HepG2 (cell line): Measurements from ENCODE around the gene CBFA2T2.
A peak's percentile ranks its signal among the peaks of the same experiment; 100 is the strongest.

Experiments used
- IRX3 ChIP-seq: sonication (generic); formaldehyde crosslinking; IDR thresholded peaks from 2 replicates; pipeline ENCODE4 v1.8.1; 2023; ENCODE audit warnings: mild to moderate bottlenecking, low read depth, missing genetic modification reagents, borderline replicate concordance
- MLLT10 ChIP-seq: sonication (generic); formaldehyde crosslinking; IDR thresholded peaks from 2 replicates; pipeline ENCODE4 v1.4.0; 2020; ENCODE audit warnings: missing genetic modification reagents
- SMC3 ChIP-seq: IDR thresholded peaks from 2 replicates; pipeline ENCODE4 v1.6.1; 2011; ENCODE audit warnings: low read length, improper control_type of control experiment
- TARDBP ChIP-seq: sonication (generic); formaldehyde crosslinking; IDR thresholded peaks from 2 replicates; pipeline ENCODE4 v1.8.0; 2022; ENCODE audit warnings: mild to moderate bottlenecking, missing genetic modification reagents
- ZNF746 ChIP-seq: sonication (generic); formaldehyde crosslinking; IDR thresholded peaks from 2 replicates; pipeline ENCODE4 v1.8.0; 2022; ENCODE audit warnings: mild to moderate bottlenecking, missing genetic modification reagents
- TF ChIP-seq, protein P1 (sequence below), 2 experiments: IDR thresholded peaks; 2 replicates each; pipeline ENCODE4 v1.6.1; 2011 to 2012; ENCODE audit warnings: low read length in 2 of 2, borderline replicate concordance in 1 of 2, low read depth in 1 of 2, mild to moderate bottlenecking in 1 of 2, moderate library complexity in 1 of 2
- TF ChIP-seq, protein P2 (sequence below): sonication (generic); formaldehyde crosslinking; IDR thresholded peaks from 2 replicates; pipeline ENCODE4 v1.5.0; 2020; ENCODE audit warnings: mild to moderate bottlenecking, missing genetic modification reagents, moderate library complexity
- TF ChIP-seq, protein P3 (sequence below): sonication (generic); formaldehyde crosslinking; IDR thresholded peaks from 2 replicates; pipeline ENCODE4 v1.5.0; 2020; ENCODE audit warnings: missing genetic modification reagents
- TF ChIP-seq, protein P4 (sequence below), 2 experiments: sonication (generic) in 1 of 2; formaldehyde crosslinking in 1 of 2; IDR thresholded peaks; 2 replicates each; pipeline versions ENCODE4 v1.5.1 to v1.6.1; 2011 to 2020; ENCODE audit warnings: borderline replicate concordance in 1 of 2, low read depth in 1 of 2, low read length in 1 of 2, mild to moderate bottlenecking in 1 of 2, missing genetic modification reagents in 1 of 2, moderate library complexity in 1 of 2
- TF ChIP-seq, protein P5 (sequence below): IDR thresholded peaks from 2 replicates; pipeline ENCODE4 v1.6.1; 2012; ENCODE audit warnings: inconsistent platforms

DNA sequence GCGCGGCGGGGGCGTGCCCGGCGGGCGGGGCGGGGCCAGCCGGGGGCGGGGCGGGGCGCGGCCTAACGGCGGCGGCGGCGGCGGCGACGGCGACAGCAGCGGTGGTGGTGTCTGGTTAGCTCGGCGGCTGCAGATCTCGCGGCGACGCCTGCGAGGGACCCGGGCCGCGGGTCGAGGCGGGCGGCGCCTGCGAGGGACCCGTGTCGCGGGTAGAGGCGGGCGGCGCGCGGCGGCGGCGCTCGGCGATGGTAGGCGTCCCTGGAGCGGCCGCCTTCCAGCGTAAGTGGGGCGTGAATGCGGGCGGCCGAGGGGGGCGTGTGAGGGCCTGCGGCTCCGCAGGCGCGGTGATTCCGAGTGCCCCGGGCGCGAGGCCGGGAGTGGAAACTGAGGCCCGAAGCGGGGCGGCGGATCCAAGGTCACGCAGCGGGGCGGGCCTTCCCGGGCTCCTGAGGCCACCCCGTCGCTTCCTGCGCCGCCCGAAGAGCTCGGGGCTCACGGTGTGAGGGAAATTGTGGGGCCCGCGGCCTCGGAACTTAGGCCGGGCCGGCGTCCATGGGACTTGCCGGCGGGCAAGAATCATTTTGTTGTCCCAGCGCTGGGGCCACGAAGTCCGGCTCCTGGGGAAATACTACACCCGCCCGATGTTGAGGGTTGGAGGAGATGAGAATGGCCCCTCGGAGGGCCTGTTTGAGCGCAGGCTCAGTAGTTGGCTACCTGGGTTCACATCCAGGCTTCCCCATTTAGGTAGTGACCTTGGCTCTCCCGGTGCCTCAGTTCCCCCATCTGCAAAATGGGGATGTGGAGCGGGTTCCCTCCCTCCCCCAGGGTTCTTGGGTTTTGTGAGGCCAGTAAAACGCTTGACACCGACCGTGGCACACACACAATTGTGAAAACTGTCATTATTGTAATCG is at the start of gene CBFA2T2:
- peak; percentile 73 for TF ChIP-seq ZNF746 (CRISPR knock-in tag)
- TF ChIP-seq SMC3 = no peak
- TF ChIP-seq, protein P1, sequence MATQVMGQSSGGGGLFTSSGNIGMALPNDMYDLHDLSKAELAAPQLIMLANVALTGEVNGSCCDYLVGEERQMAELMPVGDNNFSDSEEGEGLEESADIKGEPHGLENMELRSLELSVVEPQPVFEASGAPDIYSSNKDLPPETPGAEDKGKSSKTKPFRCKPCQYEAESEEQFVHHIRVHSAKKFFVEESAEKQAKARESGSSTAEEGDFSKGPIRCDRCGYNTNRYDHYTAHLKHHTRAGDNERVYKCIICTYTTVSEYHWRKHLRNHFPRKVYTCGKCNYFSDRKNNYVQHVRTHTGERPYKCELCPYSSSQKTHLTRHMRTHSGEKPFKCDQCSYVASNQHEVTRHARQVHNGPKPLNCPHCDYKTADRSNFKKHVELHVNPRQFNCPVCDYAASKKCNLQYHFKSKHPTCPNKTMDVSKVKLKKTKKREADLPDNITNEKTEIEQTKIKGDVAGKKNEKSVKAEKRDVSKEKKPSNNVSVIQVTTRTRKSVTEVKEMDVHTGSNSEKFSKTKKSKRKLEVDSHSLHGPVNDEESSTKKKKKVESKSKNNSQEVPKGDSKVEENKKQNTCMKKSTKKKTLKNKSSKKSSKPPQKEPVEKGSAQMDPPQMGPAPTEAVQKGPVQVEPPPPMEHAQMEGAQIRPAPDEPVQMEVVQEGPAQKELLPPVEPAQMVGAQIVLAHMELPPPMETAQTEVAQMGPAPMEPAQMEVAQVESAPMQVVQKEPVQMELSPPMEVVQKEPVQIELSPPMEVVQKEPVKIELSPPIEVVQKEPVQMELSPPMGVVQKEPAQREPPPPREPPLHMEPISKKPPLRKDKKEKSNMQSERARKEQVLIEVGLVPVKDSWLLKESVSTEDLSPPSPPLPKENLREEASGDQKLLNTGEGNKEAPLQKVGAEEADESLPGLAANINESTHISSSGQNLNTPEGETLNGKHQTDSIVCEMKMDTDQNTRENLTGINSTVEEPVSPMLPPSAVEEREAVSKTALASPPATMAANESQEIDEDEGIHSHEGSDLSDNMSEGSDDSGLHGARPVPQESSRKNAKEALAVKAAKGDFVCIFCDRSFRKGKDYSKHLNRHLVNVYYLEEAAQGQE (IDR thresholded peaks at IDR 0.05; ENCODE audit: borderline replicate concordance in 1 of 2, low read depth in 1 of 2, low read length in 2 of 2) = no peak
- no peak for TF ChIP-seq TARDBP (CRISPR knock-in tag)
- no peak; the same call in 1 of the 2 replicates for TF ChIP-seq IRX3 (CRISPR knock-in tag)
- TF ChIP-seq MLLT10 (CRISPR knock-in tag) = no peak
- TF ChIP-seq, protein P2, sequence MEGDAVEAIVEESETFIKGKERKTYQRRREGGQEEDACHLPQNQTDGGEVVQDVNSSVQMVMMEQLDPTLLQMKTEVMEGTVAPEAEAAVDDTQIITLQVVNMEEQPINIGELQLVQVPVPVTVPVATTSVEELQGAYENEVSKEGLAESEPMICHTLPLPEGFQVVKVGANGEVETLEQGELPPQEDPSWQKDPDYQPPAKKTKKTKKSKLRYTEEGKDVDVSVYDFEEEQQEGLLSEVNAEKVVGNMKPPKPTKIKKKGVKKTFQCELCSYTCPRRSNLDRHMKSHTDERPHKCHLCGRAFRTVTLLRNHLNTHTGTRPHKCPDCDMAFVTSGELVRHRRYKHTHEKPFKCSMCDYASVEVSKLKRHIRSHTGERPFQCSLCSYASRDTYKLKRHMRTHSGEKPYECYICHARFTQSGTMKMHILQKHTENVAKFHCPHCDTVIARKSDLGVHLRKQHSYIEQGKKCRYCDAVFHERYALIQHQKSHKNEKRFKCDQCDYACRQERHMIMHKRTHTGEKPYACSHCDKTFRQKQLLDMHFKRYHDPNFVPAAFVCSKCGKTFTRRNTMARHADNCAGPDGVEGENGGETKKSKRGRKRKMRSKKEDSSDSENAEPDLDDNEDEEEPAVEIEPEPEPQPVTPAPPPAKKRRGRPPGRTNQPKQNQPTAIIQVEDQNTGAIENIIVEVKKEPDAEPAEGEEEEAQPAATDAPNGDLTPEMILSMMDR (CRISPR knock-in tag) = peak; percentile 25; the same call in 1 of the 2 replicates
- TF ChIP-seq, protein P3, sequence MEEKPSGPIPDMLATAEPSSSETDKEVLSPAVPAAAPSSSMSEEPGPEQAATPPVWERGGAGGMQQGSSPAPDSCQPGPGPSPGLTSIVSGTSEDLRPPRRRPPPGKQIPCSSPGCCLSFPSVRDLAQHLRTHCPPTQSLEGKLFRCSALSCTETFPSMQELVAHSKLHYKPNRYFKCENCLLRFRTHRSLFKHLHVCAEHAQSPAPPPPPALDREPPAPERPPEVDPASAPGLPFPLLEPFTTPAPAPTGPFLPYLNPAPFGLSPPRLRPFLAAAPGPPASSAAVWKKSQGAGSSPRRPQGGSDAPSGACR = no peak; the same call in none of the 2 replicates
- TF ChIP-seq, protein P4, sequence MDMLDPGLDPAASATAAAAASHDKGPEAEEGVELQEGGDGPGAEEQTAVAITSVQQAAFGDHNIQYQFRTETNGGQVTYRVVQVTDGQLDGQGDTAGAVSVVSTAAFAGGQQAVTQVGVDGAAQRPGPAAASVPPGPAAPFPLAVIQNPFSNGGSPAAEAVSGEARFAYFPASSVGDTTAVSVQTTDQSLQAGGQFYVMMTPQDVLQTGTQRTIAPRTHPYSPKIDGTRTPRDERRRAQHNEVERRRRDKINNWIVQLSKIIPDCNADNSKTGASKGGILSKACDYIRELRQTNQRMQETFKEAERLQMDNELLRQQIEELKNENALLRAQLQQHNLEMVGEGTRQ (IDR thresholded peaks at IDR 0.05; ENCODE audit: low read depth, low read length) = no peak
- TF ChIP-seq, protein P4 (CRISPR knock-in tag; IDR thresholded peaks at IDR 0.05; ENCODE audit: borderline replicate concordance) = no peak; the same call in 1 of the 2 replicates
- TF ChIP-seq, protein P5, sequence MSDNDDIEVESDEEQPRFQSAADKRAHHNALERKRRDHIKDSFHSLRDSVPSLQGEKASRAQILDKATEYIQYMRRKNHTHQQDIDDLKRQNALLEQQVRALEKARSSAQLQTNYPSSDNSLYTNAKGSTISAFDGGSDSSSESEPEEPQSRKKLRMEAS = no peak; the same call in 1 of the 2 replicates
